ENCODE measurements around the gene PSMD1.

PSMD1 gene

GRCh38 chr2:231211486-231211885 is 154.8 kb downstream of the PSMD1 start:
- H3K36me3 ChIP-seq (ENCODE audit: control insufficient read depth, insufficient read depth, low read length), result peaks cover 70% of the 10 kb centered on the region
- no peak overlapping the region for H3K27ac ChIP-seq (ENCODE audit: low read depth, low read length)
- H3K27me3 ChIP-seq (ENCODE audit: control insufficient read depth, insufficient read depth, low read length), result no peaks in the 10 kb centered on the region
- H3K4me1 ChIP-seq (ENCODE audit: control insufficient read depth, insufficient read depth, low read length), result no peaks in the 10 kb centered on the region
- H3K4me3 ChIP-seq (ENCODE audit: low read depth, low read length), result no peak overlapping the region
- H3K9me3 ChIP-seq (ENCODE audit: control insufficient read depth, insufficient read depth, low read depth, low read length), result no peaks in the 10 kb centered on the region
- no peak overlapping the region for H3K9ac ChIP-seq (ENCODE audit: low read length)

- Histone ChIP-seq H3K27ac (ENCODE audit: low read depth, low read length) (no peak overlapping the region), H3K27me3 (ENCODE audit: control insufficient read depth, insufficient read depth, low read length) (no peaks in the 10 kb centered on the region), H3K36me3 (ENCODE audit: control insufficient read depth, insufficient read depth, low read length) (peaks cover 79% of the 10 kb centered on the region)
These were observed 155.7 kb downstream of the PSMD1 start for GRCh38 chr2:231212329-231212845.

GRCh38 chr2:231213931-231214642 is 157.4 kb downstream of the PSMD1 start:
- H3K4me3 ChIP-seq (ENCODE audit: low read depth, low read length), result no peak overlapping the region
- H3K27ac ChIP-seq (ENCODE audit: low read depth, low read length), result no peak overlapping the region
- H3K9ac ChIP-seq (ENCODE audit: low read length), result no peak overlapping the region
- peaks cover 75% of the 10 kb centered on the region for H3K36me3 ChIP-seq (ENCODE audit: control insufficient read depth, insufficient read depth, low read length)
- H3K9me3 ChIP-seq (ENCODE audit: control insufficient read depth, insufficient read depth, low read depth, low read length), result no peaks in the 10 kb centered on the region
- H3K27me3 ChIP-seq (ENCODE audit: control insufficient read depth, insufficient read depth, low read length), result no peaks in the 10 kb centered on the region
- no peaks in the 10 kb centered on the region for H3K4me1 ChIP-seq (ENCODE audit: control insufficient read depth, insufficient read depth, low read length)

More at GRCh38 chr2:231212329-231212845, 155.7 kb downstream of the PSMD1 start:
- Histone ChIP-seq H3K9me3 (ENCODE audit: control insufficient read depth, insufficient read depth, low read depth, low read length) (no peaks in the 10 kb centered on the region), H3K4me1 (ENCODE audit: control insufficient read depth, insufficient read depth, low read length) (no peaks in the 10 kb centered on the region), H3K9ac (ENCODE audit: low read length) (no peak overlapping the region), H3K4me3 (ENCODE audit: low read depth, low read length) (no peak overlapping the region)

DNA sequence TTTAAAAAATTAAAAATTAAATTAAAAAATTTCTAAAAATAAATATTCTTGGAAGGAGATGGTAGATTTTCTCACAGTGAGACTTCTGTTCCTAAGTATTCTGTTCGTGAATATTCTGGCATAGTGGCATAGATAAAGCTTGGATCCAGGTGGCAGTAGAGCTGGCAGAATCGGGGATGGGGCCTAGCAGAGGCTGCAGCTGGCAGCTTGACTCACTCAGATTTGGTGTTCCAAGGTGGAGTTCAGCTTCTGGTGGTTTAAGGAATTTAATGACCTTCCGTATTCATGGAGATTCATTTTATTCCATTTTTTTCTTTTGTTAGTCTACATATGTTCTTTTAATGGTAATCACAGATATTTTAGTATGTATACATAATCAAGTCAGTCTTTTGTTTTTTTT is 161.7 kb downstream of the PSMD1 start:
- no peaks in the 10 kb centered on the region for H3K27me3 ChIP-seq (ENCODE audit: control insufficient read depth, insufficient read depth, low read length)
- no peak overlapping the region for H3K4me3 ChIP-seq (ENCODE audit: low read depth, low read length)
- no peak overlapping the region for H3K9ac ChIP-seq (ENCODE audit: low read length)
- H3K27ac ChIP-seq (ENCODE audit: low read depth, low read length), result no peak overlapping the region
- H3K9me3 ChIP-seq (ENCODE audit: control insufficient read depth, insufficient read depth, low read depth, low read length), result no peaks in the 10 kb centered on the region
- peaks cover 74% of the 10 kb centered on the region for H3K36me3 ChIP-seq (ENCODE audit: control insufficient read depth, insufficient read depth, low read length)
- H3K4me1 ChIP-seq (ENCODE audit: control insufficient read depth, insufficient read depth, low read length), result no peaks in the 10 kb centered on the region

GRCh38 chr2:231219289-231219688 is 162.6 kb downstream of the PSMD1 start:
- Histone ChIP-seq H3K27me3 (ENCODE audit: control insufficient read depth, insufficient read depth, low read length) (no peaks in the 10 kb centered on the region), H3K9me3 (ENCODE audit: control insufficient read depth, insufficient read depth, low read depth, low read length) (no peaks in the 10 kb centered on the region), H3K4me3 (ENCODE audit: low read depth, low read length) (no peak overlapping the region), H3K9ac (ENCODE audit: low read length) (no peak overlapping the region), H3K36me3 (ENCODE audit: control insufficient read depth, insufficient read depth, low read length) (peaks cover 72% of the 10 kb centered on the region), H3K4me1 (ENCODE audit: control insufficient read depth, insufficient read depth, low read length) (no peaks in the 10 kb centered on the region), H3K27ac (ENCODE audit: low read depth, low read length) (no peak overlapping the region)

DNA sequence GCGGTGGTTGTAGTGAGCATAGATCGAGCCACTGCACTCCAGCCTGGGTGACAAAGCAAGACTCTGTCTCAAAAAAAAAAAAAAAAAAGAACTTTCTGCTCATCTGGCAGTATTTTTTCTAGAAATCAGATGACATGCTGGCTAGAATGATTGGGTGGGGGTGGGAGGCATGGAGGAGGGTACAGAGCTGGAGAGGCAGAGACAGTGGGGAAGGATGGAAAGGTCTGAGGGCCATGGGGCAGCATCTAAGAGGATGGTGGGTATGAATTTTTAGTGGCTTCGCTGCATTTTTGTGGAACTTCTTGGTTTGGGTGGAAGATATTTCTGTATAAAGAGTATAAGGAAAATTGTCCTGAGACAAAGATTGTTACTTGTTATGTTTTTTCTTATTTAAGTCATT is 165.1 kb downstream of the PSMD1 start:
- no peak overlapping the region for H3K4me3 ChIP-seq (ENCODE audit: low read depth, low read length)
- H3K36me3 ChIP-seq (ENCODE audit: control insufficient read depth, insufficient read depth, low read length), result peaks cover 56% of the 10 kb centered on the region
- H3K27me3 ChIP-seq (ENCODE audit: control insufficient read depth, insufficient read depth, low read length), result no peaks in the 10 kb centered on the region
- no peak overlapping the region for H3K27ac ChIP-seq (ENCODE audit: low read depth, low read length)
- H3K9me3 ChIP-seq (ENCODE audit: control insufficient read depth, insufficient read depth, low read depth, low read length), result no peaks in the 10 kb centered on the region
- no peaks in the 10 kb centered on the region for H3K4me1 ChIP-seq (ENCODE audit: control insufficient read depth, insufficient read depth, low read length)
- no peak overlapping the region for H3K9ac ChIP-seq (ENCODE audit: low read length)
